Panc1 (cell line): ENCODE measurements around the gene RFT1.

Experiments
- CTCF ChIP-seq: fragments of 450-650 bp; IDR thresholded peaks from 2 replicates; pipeline ENCODE4 v1.5.1; 2017; ENCODE audit warnings: mild to moderate bottlenecking
- POLR2AphosphoS5 ChIP-seq: IDR thresholded peaks from 2 replicates; pipeline ENCODE4 v1.6.1; 2012; ENCODE audit warnings: mild to moderate bottlenecking, low read depth, low read length, moderate library complexity
- REST ChIP-seq, 2 experiments: IDR thresholded peaks; 2 replicates each; pipeline ENCODE4 v1.6.1; 2011 to 2012; ENCODE audit warnings: low read depth in 2 of 2, control low read depth in 1 of 2, low read length in 1 of 2, mild to moderate bottlenecking in 1 of 2, moderate library complexity in 1 of 2; ENCODE audit not compliant: insufficient read depth in 1 of 2

DNA sequence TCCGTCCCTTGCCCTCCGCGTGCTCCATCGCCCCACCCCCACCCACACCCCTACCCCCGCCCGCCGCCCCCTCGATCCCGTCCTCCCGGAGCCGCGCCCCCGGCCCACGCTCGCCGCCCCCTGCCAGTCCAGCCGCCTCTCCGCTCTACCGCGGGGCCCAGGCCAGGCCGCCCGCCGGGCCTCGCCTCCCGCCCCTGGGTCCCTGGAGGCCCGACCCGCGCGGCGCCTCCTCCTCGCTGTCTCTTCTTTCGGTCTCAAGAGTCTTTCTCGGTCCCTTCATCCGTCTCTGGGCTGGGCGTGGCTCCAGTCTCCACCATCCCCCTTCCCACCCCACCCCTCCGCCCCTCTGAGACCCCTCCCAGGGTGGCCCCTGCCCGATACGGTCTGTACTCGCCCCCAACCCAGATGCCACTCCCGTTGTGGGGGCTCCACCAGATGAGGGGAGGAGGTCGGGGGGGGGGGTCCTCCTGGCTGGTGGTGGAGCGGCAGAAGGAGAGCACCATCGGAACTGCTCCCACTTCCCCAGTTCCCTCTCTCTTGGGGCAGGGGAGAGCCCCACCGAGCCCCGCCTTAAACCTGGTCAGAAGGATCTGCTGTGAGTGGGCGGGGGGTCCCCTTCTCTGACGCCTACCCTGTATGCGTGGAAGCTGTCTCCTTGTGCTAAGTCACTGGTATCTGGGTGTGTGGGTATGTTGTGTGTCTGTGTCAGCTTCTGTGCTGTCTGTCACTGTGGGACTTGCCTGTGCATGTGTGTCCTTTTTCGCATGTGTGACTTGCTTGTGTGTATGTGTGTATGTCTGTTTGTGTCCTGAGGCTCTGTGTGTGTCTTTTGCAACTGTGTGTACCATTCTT is 31.8 kb upstream of the RFT1 start:
- no peak for TF ChIP-seq POLR2AphosphoS5
- TF ChIP-seq CTCF = no peak
- no peak for TF ChIP-seq REST (IDR thresholded peaks at IDR 0.05; ENCODE audit: insufficient read depth in 1 of 2, low read depth in 2 of 2, low read length in 1 of 2)
